HG02678 (cell line): ENCODE results near the gene CBLB.

ENCODE experiments used
- ATAC-seq: cut with Tn5 transposase; IDR thresholded peaks from one replicate; pipeline ENCODE4 v1.9.1; 2021; ENCODE audit warnings: mild to moderate bottlenecking, moderate library complexity; ENCODE audit not compliant: unreplicated experiment

The CBLB gene

DNA sequence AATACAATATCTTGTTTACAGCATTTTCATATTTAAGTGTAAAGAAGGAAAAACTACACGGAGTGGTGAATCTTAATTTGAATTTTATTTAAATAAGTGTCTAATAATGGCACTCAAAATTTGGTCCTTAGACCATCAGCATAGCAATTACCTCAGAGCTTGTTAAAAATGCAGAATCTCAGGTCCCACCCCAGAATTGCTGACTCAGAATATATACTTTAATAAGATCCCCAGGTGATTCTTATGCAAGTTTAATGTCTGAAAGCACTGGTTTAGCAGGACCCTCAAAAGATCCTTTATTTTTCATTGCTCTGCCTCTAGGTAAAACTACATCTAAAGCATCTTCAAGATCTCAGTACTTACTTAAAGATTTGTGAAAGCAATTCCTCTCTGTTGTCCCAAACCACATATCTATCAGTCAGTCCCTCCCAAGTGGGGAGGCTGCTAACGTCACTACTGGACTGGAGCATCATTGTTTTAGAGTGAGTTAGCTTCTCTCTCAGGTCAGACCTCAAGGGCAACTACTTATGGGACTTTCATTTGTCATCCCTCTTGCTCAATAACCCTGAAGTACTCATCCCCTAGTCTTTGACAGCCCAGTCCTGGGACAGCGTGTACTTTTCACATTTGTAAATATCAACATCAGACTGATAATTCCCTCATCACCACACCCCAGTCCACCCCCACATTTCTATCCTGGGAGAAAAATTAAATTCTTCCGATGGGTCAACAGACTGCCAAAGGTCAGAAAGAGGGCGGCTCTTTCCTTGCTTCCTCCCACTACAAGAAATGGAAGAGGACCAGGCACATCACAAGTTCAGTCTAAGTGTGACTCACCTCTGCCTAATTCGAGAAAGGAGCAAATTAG, 76.7 kb downstream of the CBLB start:
- ATAC-seq, result no peak

DNA sequence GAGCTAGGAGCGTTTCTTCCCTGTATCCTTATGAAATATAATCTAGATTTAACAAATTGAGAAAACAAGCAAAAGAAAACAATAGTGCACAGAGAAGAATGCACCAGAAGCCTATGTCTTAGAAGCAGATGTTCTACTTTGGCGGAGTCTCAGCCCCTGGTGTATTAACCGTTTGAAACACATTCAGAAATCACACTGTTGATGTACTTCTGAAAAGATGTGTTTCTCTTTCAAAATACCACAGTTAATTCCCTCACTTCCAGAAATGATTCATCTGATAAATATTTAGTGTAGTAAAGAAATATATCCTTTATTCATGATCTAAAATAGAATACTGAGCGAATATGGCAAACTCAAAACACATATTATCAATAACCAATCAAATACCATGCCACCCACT, 77.7 kb downstream of the CBLB start:
- ATAC-seq, result no peak

DNA sequence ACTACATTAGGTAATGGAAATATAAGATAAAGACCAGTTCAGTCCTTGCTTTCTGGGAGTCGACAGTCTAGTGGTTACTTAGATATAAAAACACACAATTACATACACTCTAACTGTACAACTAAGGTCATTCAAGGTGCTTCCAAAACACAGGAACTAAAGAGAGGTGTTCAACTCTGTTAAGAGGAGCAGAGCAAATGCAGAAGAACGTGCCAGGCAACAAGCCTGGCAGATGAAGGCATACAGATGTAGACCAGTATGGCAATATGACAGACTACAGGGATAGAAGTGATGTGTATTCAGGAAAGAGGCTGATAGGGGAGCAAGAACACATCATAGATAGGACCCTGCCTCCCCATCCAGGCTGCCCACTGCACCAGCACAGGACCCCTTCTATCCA, 78.3 kb downstream of the CBLB start:
- ATAC-seq, result no peak

GRCh38 chr3:105788593-105788992, 80.2 kb downstream of the CBLB start:
- ATAC-seq, result no peak

DNA sequence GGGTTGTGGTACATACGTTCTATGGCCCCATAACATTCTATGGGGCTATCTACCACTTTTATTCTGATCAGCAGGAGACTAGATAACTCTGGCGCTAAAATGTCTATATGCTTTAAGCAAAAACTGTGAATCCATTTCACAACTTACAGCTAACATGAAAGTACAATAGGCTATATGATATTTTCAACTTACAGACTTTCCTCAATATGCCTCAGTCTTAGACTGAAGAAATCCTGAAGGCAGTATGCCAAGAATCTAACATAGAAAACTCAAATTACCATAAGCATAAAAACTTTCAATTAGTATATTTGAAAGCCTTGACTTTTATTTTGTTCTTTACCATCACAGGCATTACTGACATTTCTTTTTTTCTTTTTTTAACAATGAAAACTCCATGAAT, 81.4 kb downstream of the CBLB start:
- ATAC-seq, result no peak

DNA sequence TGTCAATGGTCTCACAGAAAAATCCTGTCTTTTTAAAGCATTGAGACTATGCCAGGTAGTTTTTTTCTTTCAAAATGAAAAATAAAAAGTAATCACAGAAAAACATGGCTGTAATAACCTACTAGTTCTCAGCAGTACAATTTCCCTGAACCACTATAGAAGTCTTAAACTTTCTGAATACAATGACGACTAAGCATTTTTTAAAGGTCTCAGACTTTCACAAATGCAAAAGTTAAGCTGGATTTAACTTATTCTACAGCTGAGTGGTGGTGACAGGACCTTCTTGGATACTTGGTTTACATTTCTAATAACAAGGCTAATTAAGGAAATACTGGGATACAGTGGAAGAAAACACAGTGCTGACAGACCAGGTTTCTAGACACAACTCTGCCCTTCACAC, 81.8 kb downstream of the CBLB start:
- no peak for ATAC-seq

- no peak for ATAC-seq
Measured at GRCh38 chr3:105786241-105786640, 82.6 kb downstream of the CBLB start.

- no peak for ATAC-seq
Measured at GRCh38 chr3:105785803-105786202, 83.0 kb downstream of the CBLB start.

DNA sequence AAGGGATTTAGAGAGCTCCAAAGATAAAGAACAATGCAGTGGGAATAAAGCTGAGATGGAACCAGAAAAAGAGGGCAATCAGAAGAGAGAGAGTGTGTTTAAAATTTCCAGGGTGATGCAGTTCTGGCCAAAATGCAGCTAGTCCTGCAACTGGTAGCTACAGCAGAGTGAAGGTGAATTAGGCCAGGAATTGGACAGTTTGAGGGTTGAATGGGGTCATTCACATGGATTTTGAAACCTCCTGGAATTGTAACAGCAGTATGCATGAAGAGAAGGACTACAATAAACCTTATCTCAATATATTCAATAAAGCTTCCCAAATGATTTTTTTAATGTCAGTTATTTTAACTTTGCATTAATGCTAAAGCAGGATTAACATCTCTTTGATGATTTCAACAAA, 85.2 kb downstream of the CBLB start:
- no peak for ATAC-seq

DNA sequence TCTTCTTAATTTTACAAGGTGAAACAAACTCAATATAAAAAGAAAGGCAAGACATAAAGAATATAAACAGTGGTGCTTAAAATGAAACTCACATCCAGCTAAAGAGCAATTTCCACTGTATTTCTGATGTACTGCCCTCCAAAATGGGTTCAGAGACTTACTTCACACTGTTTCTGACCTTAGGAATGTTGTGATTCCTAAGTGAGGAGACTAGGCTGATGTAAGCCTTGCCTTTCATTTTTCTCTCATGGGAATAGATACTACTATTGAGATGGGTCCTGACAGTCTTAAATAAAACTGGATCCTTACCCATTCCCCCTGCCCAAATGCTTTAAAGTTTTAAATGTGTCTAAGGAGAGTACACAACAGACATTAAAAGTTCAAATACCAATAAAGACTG, 86.9 kb downstream of the CBLB start:
- no peak for ATAC-seq

DNA sequence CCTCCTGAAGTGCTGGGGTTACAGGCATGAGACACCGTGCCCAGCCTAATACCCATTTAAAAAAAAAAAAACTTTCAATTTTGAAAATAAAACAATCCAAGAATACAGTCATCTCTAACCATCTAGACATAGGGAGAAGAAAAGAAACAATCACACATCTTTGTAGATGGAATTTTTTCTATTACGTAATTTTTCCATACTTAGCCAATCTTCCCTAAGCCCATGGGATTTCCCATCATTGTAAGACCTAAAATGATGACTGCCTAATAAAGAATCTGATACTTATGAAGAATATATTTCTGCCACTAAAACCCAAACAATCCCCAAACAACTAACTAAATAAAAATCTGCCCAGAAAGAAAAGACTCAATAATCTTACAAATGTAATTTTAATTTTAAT, 88.7 kb downstream of the CBLB start:
- no peak for ATAC-seq

GRCh38 chr3:105775368-105775767, 93.4 kb downstream of the CBLB start:
- no peak for ATAC-seq

DNA sequence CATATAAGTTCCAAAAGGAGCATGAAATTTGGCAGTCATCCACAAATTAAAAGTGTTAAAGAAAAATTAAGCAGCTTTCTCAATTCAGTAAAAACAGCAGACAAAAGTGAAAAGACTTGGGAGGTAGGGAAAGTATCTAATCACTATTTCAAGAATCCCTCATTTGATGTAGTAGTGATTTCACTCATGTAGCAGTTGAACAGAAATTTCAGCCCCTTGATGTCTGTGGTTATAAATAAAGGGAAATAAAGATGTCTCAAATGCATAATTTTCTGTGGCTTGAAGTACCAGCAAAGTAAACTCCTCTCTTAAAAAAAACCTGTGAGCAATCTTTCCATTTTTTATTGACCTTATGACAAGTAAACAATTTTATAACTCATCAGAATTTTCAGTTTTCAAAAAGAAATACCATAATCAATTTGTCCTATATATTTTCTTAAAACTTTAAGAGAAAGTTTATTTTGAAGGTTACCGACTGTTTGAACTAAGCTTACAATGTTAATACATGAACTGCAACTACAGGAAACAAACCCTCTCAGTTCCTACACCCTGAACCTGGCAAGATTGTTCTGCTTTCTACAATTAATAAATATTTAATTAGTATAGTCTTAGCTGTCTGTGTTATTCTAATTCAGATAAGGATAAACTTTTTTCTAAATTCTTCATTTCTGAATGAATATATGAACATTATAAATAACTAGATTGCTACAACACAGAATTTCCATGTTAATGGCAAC, 94.2 kb downstream of the CBLB start:
- peak; percentile 46 for ATAC-seq

- ATAC-seq, result no peak
Measured at GRCh38 chr3:105773291-105773690, 95.5 kb downstream of the CBLB start.

DNA sequence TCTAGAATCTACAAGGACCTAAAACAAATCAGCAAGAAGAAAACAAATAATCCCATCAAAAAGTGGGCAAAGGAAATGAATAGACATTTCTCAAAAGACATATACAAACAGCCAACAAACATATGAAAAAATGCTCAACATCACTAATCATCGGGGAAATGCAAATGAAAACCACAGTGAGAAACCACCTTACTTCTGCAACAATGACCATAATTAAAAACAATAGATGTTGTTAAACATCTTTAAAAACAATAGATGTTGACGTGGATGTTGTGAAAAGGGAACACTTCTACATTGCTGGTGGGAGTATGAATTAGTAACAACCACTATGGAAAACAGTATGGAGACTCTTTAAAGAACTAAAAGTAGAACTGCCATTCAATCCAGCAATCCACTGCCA, 96.2 kb downstream of the CBLB start:
- no peak for ATAC-seq

DNA sequence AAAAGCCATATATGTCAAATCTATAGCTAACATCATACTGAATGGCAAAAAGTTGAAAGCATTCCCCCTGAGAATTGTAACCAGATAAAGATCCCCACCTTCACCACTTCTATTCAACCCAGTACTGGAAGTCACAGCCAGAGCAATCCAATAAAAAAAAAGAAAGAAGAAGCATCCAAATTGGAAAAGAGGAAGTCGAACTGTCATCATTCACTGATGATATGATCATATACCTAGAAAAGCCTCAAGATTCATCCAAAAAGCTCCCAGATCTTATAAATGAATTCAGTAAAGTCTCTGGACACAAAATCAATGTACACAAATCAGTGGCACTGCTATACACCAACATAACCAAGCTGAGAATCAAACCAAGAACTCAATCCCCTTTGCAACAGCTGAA, 97.4 kb downstream of the CBLB start:
- no peak for ATAC-seq

DNA sequence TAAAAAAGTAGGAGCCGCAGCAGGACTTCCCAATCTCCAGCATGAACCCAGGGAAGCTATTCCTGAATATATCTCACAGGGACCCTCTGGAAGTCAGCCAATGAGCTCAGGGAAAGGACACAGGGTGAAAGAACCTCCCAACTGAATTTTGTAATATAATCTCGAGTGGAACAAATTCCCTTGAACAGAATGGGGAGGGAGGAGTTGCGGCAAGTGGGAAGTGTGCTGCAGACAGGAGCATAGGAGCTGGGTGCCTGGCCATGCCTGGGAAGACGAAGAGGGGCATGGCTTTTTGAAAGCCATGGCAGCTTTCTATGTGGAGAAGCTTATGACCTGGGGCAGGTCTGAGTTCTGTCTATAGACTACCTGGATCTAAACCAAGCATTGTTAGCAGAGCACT, 98.4 kb downstream of the CBLB start:
- no peak for ATAC-seq

DNA sequence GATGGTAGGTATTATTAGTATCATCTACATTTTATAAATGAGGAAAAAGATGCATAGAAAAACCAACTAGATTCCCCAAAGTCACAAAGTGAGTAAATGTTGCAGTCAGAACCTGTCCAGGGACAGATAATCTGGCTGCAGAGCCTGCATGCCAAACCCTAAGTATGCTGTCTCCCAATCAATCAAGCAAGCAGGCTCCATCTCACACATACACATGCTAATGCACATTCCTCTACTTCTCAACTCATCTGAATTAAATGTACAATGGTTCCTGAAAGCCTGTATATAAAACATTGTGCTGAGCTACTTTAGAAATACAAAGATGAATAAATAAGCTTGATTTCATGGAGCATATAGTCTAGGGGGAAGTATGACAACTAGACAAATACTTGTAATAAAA, 101.0 kb downstream of the CBLB start:
- ATAC-seq, result no peak

GRCh38 chr3:105767216-105767615, 101.6 kb downstream of the CBLB start:
- ATAC-seq, result no peak

DNA sequence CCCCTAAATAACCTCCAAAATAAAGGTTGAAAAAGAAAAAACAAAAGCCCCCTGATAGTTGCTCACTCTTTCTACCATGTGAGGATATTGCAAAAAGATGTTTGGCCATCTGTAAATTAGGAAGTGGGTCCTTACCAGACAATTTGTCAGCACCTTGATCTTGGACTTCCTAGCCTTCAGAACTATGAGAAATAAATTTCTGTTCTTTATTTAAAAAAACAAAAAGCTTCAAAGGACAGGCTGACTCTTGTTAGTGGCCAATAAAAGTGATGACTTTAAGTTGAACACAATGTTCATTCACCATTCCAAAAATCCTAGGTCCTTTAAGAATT, 103.5 kb downstream of the CBLB start:
- ATAC-seq, result no peak

GRCh38 chr3:105764378-105765307, 104.2 kb downstream of the CBLB start:
- ATAC-seq, result peak; percentile 54
